Karpas-422 (cell line): ENCODE data around the gene DNMT3L. TPM values are rescaled to one million over a fixed set of nuclear protein-coding genes. Genes with fewer than 3 reads are reported as not detected.
A peak's percentile ranks its signal among the peaks of the same experiment; 100 is the strongest.
"Not testable (repeated sequence)": the region's sequence is repeated elsewhere in the genome, so short reads cannot be mapped to it uniquely, and the experiment has no call there.

ENCODE experiments used
- DNase-seq: peaks from one replicate; pipeline ENCODE4 v3.0.0-alpha.2; 2015
- H2AFZ ChIP-seq: fragments of 200-600 bp; sonication (generic); 2 replicates; pipeline ENCODE4 v1.6.1; 2014; ENCODE audit warnings: antibody characterized with exemption, low read length, mixed read lengths
- H3K27ac ChIP-seq: fragments of 200-600 bp; sonication (generic); 2 replicates; pipeline ENCODE4 v1.5.1; 2014; ENCODE audit warnings: mild to moderate bottlenecking, low read length, moderate library complexity
- H3K27me3 ChIP-seq: fragments of 200-600 bp; sonication (generic); 2 replicates; pipeline ENCODE4 v1.6.1; 2014; ENCODE audit warnings: low read length, mixed read lengths
- H3K36me3 ChIP-seq: fragments of 200-600 bp; sonication (generic); 2 replicates; pipeline ENCODE4 v1.6.1; 2014; ENCODE audit warnings: low read length, mixed read lengths; ENCODE audit not compliant: insufficient read depth
- H3K4me1 ChIP-seq: fragments of 200-600 bp; sonication (generic); 2 replicates; pipeline ENCODE4 v1.6.1; 2014; ENCODE audit warnings: mild to moderate bottlenecking, low read length, mixed read lengths
- H3K4me2 ChIP-seq: fragments of 200-600 bp; sonication (generic); 2 replicates; pipeline ENCODE4 v1.6.1; 2014; ENCODE audit warnings: low read length, low read depth, mild to moderate bottlenecking; ENCODE audit not compliant: poor library complexity, severe bottlenecking
- H3K4me3 ChIP-seq: fragments of 200-600 bp; sonication (generic); 2 replicates; pipeline ENCODE4 v1.5.1; 2014; ENCODE audit warnings: mild to moderate bottlenecking, antibody characterized with exemption, low read length, mixed read lengths
- H3K79me2 ChIP-seq: fragments of 200-600 bp; sonication (generic); 2 replicates; pipeline ENCODE4 v1.6.1; 2014; ENCODE audit warnings: mild to moderate bottlenecking, low read length, mixed read lengths
- H3K9ac ChIP-seq: fragments of 200-600 bp; sonication (generic); 2 replicates; pipeline ENCODE4 v1.6.0; 2014; ENCODE audit warnings: low read length
- H3K9me2 ChIP-seq: fragments of 200-600 bp; sonication (generic), shearing (Covaris generic); replicated peaks from 2 replicates; pipeline ENCODE4 v1.6.0; 2014; ENCODE audit warnings: mild to moderate bottlenecking, low read length, moderate library complexity; ENCODE audit not compliant: insufficient read depth
- H3K9me3 ChIP-seq: fragments of 300-700, 200-600 bp; sonication (generic); 2 replicates; pipeline ENCODE4 v1.6.1; 2014; ENCODE audit warnings: low read length, mixed read lengths
- H4K20me1 ChIP-seq: fragments of 200-600 bp; sonication (generic); 2 replicates; pipeline ENCODE4 v1.6.1; 2014; ENCODE audit warnings: mild to moderate bottlenecking, antibody characterized with exemption, low read length, low read depth; ENCODE audit not compliant: insufficient read depth
- total RNA-seq: library from RNA; depleted of rRNA; stranded (reverse); fragments of >200 nt; shearing (Covaris generic); gene quantifications from 2 replicates; pipeline ENCODE4 v1.2.3, GENCODE V29; 2014; ENCODE audit warnings: low replicate concordance

Gene DNMT3L
- total RNA-seq, 1 experiment from 2014 or later, result not detected

DNA sequence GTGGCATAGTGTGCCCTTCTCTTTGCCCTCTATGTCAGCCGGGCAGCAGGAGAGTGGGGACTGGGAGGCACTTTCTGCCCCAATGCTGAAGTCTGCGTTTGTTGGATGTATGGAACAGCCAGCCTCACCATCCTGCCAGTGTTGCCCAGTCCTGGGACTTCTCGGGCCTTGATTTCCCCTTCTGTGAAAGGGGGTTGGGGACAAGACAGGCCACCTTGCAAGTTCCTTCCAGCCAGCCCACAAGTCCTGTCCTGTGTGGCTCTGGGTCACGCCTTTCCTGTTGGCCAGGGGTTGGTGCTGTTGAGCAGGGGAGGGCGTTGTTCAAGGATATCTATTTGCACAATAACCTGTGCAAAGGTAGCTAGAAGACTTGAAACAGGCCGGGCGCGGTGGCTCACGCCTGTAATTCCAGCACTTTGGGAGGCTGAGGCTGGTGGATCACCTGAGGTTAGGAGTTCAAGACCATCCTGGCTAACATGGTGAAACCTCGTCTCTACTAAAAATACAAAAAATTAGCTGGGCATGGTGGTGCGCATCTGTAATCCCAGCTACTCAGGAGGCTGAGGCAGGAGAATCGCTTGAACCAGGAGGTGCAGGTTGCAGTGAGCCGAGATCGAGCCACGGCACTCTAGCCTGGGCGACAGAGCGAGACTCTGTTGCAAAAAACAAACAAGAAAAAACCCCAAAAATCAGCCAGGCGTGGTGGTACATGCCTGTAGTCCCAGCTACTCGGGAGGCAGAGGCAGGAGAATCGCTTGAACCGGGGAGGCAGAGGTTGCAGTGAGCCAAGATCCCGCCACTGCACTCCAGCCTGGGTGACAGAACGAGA is 41.1 kb upstream of the DNMT3L start:
- Histone ChIP-seq H4K20me1 (peaks cover 55% of the 10 kb centered on the region), H3K4me1 (peaks cover 28% of the 10 kb centered on the region), H3K4me3 (peak overlapping the region; percentile 92; the same call in 1 of the 2 replicates), H3K4me2 (peak overlapping the region; percentile 88), H3K9ac (peak overlapping the region; percentile 80; the same call in 1 of the 2 replicates), H3K79me2 (peaks cover 66% of the 10 kb centered on the region)
- H2AFZ ChIP-seq, H3K9me2 ChIP-seq, H3K27ac ChIP-seq, H3K36me3 ChIP-seq, H3K27me3 ChIP-seq, H3K9me3 ChIP-seq: not testable (repeated sequence)
- DNase-seq, result peak; percentile 59

- Histone ChIP-seq H3K9me2 (no peaks in the 10 kb centered on the region), H4K20me1 (peaks cover 51% of the 10 kb centered on the region), H3K36me3 (no peaks in the 10 kb centered on the region; the same call in 1 of the 2 replicates), H3K4me3 (peak overlapping the region; percentile 92), H3K4me2 (peak overlapping the region; percentile 88), H3K27ac (no peak overlapping the region), H3K27me3 (peaks cover 3% of the 10 kb centered on the region; the same call in 1 of the 2 replicates), H3K9ac (peak overlapping the region; percentile 80), H2AFZ (no peak overlapping the region), H3K79me2 (peaks cover 66% of the 10 kb centered on the region), H3K4me1 (peaks cover 28% of the 10 kb centered on the region), H3K9me3 (no peaks in the 10 kb centered on the region)
- no peak for DNase-seq
These were observed 40.3 kb upstream of the DNMT3L start for GRCh38 chr21:44301961-44302406.

- Histone ChIP-seq H3K4me2 (peak overlapping the region; percentile 88), H3K4me1 (peaks cover 28% of the 10 kb centered on the region), H3K36me3 (no peaks in the 10 kb centered on the region; the same call in 1 of the 2 replicates), H3K4me3 (peak overlapping the region; percentile 92), H4K20me1 (peaks cover 49% of the 10 kb centered on the region), H3K9ac (peak overlapping the region; percentile 80), H3K27ac (no peak overlapping the region), H3K9me3 (no peaks in the 10 kb centered on the region), H2AFZ (no peak overlapping the region), H3K9me2 (no peaks in the 10 kb centered on the region), H3K27me3 (peaks cover 3% of the 10 kb centered on the region; the same call in 1 of the 2 replicates), H3K79me2 (peaks cover 60% of the 10 kb centered on the region)
- DNase-seq, result no peak
These were observed 39.4 kb upstream of the DNMT3L start for GRCh38 chr21:44301141-44301540.

GRCh38 chr21:44300262-44300959 is 38.7 kb upstream of the DNMT3L start:
- Histone ChIP-seq H3K36me3 (no peaks in the 10 kb centered on the region; the same call in 1 of the 2 replicates), H3K9me2 (no peaks in the 10 kb centered on the region), H3K79me2 (peaks cover 53% of the 10 kb centered on the region), H3K4me3 (peak overlapping the region; percentile 92), H3K4me2 (peak overlapping the region; percentile 88), H4K20me1 (peaks cover 42% of the 10 kb centered on the region), H3K27me3 (peaks cover 3% of the 10 kb centered on the region; the same call in 1 of the 2 replicates), H2AFZ (no peak overlapping the region), H3K9me3 (no peaks in the 10 kb centered on the region), H3K27ac (peak overlapping the region; percentile 54; the same call in 1 of the 2 replicates), H3K9ac (peak overlapping the region; percentile 80), H3K4me1 (peaks cover 30% of the 10 kb centered on the region)
- DNase-seq, result peak; percentile 81

GRCh38 chr21:44299458-44300261 is 38.0 kb upstream of the DNMT3L start, which contains the start of gene PFKL:
TSS of gene PFKL (plus strand) at chr21:44300053. CDS start at chr21:44300106, 53 bp downstream.
- Histone ChIP-seq H3K4me2 (peak within 1 kb of the TSS; percentile 88), H3K4me1 (peaks cover 30% of the 10 kb centered on the region), H4K20me1 (peaks cover 35% of the 10 kb centered on the region), H3K9me3 (no peaks in the 10 kb centered on the region), H3K36me3 (no peaks in the 10 kb centered on the region; the same call in 1 of the 2 replicates), H3K27ac (peak within 1 kb of the TSS; percentile 54; the same call in 1 of the 2 replicates), H3K9ac (peak within 1 kb of the TSS; percentile 80), H3K9me2 (no peaks in the 10 kb centered on the region), H3K79me2 (peaks cover 45% of the 10 kb centered on the region), H2AFZ (peak within 1 kb of the TSS; percentile 61), H3K27me3 (peaks cover 3% of the 10 kb centered on the region; the same call in 1 of the 2 replicates), H3K4me3 (peak within 1 kb of the TSS; percentile 92)
- DNase-seq, result peak; percentile 80

DNA sequence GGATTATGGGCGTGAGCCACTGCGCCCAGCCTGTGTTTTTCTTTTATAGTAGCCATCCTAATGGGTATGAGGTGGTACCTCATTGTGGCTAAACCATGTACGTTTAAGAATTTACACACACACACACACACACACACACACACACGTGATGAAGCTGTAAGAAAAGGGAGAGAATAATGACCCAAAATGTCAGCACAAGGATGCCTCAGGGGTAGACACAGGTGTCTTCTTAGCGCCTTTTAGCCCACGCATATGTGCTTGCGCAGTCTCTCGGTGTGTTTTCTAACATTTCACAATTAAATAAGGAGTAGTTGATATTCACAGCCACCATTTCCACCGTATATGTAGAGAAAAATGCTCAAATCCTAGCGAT is 37.4 kb upstream of the DNMT3L start:
- H3K36me3 ChIP-seq, result no peaks in the 10 kb centered on the region; the same call in 1 of the 2 replicates
- peaks cover 30% of the 10 kb centered on the region for H3K4me1 ChIP-seq
- peak overlapping the region; percentile 80 for H3K9ac ChIP-seq
- peaks cover 39% of the 10 kb centered on the region for H3K79me2 ChIP-seq
- H4K20me1 ChIP-seq, result peaks cover 30% of the 10 kb centered on the region
- H3K27me3 ChIP-seq, result peaks cover 3% of the 10 kb centered on the region; the same call in 1 of the 2 replicates
- H2AFZ ChIP-seq, result peak overlapping the region; percentile 61
- H3K4me3 ChIP-seq, result peak overlapping the region; percentile 92
- H3K27ac ChIP-seq, result peak overlapping the region; percentile 14; the same call in 1 of the 2 replicates
- peak; percentile 55 for DNase-seq
- H3K9me2 ChIP-seq, result no peaks in the 10 kb centered on the region
- H3K9me3 ChIP-seq, result no peaks in the 10 kb centered on the region
- H3K4me2 ChIP-seq, result peak overlapping the region; percentile 88

GRCh38 chr21:44298301-44298700 is 36.6 kb upstream of the DNMT3L start:
- Histone ChIP-seq H3K4me1 (peaks cover 30% of the 10 kb centered on the region), H3K27ac (no peak overlapping the region), H2AFZ (no peak overlapping the region), H3K27me3 (peaks cover 3% of the 10 kb centered on the region; the same call in 1 of the 2 replicates), H3K9me3 (no peaks in the 10 kb centered on the region), H3K4me3 (no peak overlapping the region), H3K4me2 (no peak overlapping the region), H3K79me2 (peaks cover 31% of the 10 kb centered on the region), H3K36me3 (no peaks in the 10 kb centered on the region), H4K20me1 (peaks cover 23% of the 10 kb centered on the region), H3K9me2 (no peaks in the 10 kb centered on the region), H3K9ac (no peak overlapping the region)
- DNase-seq, result no peak
